ENCODE results near the gene ZNF618.

GRCh38 chr9:113953531-113953930 is 77.4 kb downstream of the ZNF618 start:
- TF ChIP-seq EZH2 (IDR thresholded peaks at IDR 0.05; ENCODE audit: insufficient read depth, poor library complexity, severe bottlenecking), result no peak
- no peak for TF ChIP-seq EZH2phosphoT487 (IDR thresholded peaks at IDR 0.05; ENCODE audit: insufficient read depth, low read depth)
